ENCODE results near the gene MXRA7.

Gene MXRA7

GRCh38 chr17:76657505-76658241 is 53.1 kb downstream of the MXRA7 start:
- no peak for TF ChIP-seq REST (IDR thresholded peaks at IDR 0.05; ENCODE audit: insufficient read depth in 1 of 2, low read depth in 2 of 2, low read length in 2 of 2)
- no peak for TF ChIP-seq POLR2AphosphoS5 (IDR thresholded peaks at IDR 0.05; ENCODE audit: low read depth, low read length)
- no peak for TF ChIP-seq SIN3A (IDR thresholded peaks at IDR 0.05; ENCODE audit: borderline replicate concordance, insufficient read depth, low read length)
- TF ChIP-seq TAF1 (IDR thresholded peaks at IDR 0.05; ENCODE audit: borderline replicate concordance, insufficient read depth, low read length) = no peak
- TF ChIP-seq FOXP2 (optimal IDR thresholded peaks at IDR 0.05; ENCODE audit: borderline replicate concordance, extremely low read depth, extremely low read length, insufficient read depth) = no peak

GRCh38 chr17:76654408-76654807 is 56.4 kb downstream of the MXRA7 start:
- TF ChIP-seq FOXP2 (optimal IDR thresholded peaks at IDR 0.05; ENCODE audit: borderline replicate concordance, extremely low read depth, extremely low read length, insufficient read depth) = no peak

GRCh38 chr17:76650504-76650903 is 60.3 kb downstream of the MXRA7 start:
- TF ChIP-seq POLR2AphosphoS5 (IDR thresholded peaks at IDR 0.05; ENCODE audit: low read depth, low read length) = no peak
- no peak for TF ChIP-seq FOXP2 (optimal IDR thresholded peaks at IDR 0.05; ENCODE audit: borderline replicate concordance, extremely low read depth, extremely low read length, insufficient read depth)
- no peak for TF ChIP-seq REST (IDR thresholded peaks at IDR 0.05; ENCODE audit: insufficient read depth in 1 of 2, low read depth in 2 of 2, low read length in 2 of 2)
- no peak for TF ChIP-seq TAF1 (IDR thresholded peaks at IDR 0.05; ENCODE audit: borderline replicate concordance, insufficient read depth, low read length)
- no peak for TF ChIP-seq SIN3A (IDR thresholded peaks at IDR 0.05; ENCODE audit: borderline replicate concordance, insufficient read depth, low read length)

- TF ChIP-seq SIN3A (IDR thresholded peaks at IDR 0.05; ENCODE audit: borderline replicate concordance, insufficient read depth, low read length) (no peak), REST (IDR thresholded peaks at IDR 0.05; ENCODE audit: insufficient read depth in 1 of 2, low read depth in 2 of 2, low read length in 2 of 2) (no peak), FOXP2 (optimal IDR thresholded peaks at IDR 0.05; ENCODE audit: borderline replicate concordance, extremely low read depth, extremely low read length, insufficient read depth) (no peak), POLR2AphosphoS5 (IDR thresholded peaks at IDR 0.05; ENCODE audit: low read depth, low read length) (no peak), TAF1 (IDR thresholded peaks at IDR 0.05; ENCODE audit: borderline replicate concordance, insufficient read depth, low read length) (no peak)
These were observed 64.1 kb downstream of the MXRA7 start for GRCh38 chr17:76646712-76647111.

- TF ChIP-seq TAF1 (IDR thresholded peaks at IDR 0.05; ENCODE audit: borderline replicate concordance, insufficient read depth, low read length) = no peak
- TF ChIP-seq FOXP2 (optimal IDR thresholded peaks at IDR 0.05; ENCODE audit: borderline replicate concordance, extremely low read depth, extremely low read length, insufficient read depth) = no peak
- TF ChIP-seq REST (IDR thresholded peaks at IDR 0.05; ENCODE audit: insufficient read depth in 1 of 2, low read depth in 2 of 2, low read length in 2 of 2) = no peak
- no peak for TF ChIP-seq SIN3A (IDR thresholded peaks at IDR 0.05; ENCODE audit: borderline replicate concordance, insufficient read depth, low read length)
- TF ChIP-seq POLR2AphosphoS5 (IDR thresholded peaks at IDR 0.05; ENCODE audit: low read depth, low read length) = no peak
These were observed 65.3 kb downstream of the MXRA7 start for GRCh38 chr17:76645481-76645880.

All from PFSK-1 (cell line).